GM21786 (cell line): Measurements from ENCODE around the gene TCF19.
A peak's percentile ranks its signal among the peaks of the same experiment; 100 is the strongest.
"Not testable (repeated sequence)": the region's sequence is repeated elsewhere in the genome, so short reads cannot be mapped to it uniquely, and the experiment has no call there.

Source experiments
- ATAC-seq: cut with Tn5 transposase; IDR thresholded peaks from one replicate; pipeline ENCODE4 v1.9.1; 2021; ENCODE audit not compliant: unreplicated experiment

The TCF19 gene

DNA sequence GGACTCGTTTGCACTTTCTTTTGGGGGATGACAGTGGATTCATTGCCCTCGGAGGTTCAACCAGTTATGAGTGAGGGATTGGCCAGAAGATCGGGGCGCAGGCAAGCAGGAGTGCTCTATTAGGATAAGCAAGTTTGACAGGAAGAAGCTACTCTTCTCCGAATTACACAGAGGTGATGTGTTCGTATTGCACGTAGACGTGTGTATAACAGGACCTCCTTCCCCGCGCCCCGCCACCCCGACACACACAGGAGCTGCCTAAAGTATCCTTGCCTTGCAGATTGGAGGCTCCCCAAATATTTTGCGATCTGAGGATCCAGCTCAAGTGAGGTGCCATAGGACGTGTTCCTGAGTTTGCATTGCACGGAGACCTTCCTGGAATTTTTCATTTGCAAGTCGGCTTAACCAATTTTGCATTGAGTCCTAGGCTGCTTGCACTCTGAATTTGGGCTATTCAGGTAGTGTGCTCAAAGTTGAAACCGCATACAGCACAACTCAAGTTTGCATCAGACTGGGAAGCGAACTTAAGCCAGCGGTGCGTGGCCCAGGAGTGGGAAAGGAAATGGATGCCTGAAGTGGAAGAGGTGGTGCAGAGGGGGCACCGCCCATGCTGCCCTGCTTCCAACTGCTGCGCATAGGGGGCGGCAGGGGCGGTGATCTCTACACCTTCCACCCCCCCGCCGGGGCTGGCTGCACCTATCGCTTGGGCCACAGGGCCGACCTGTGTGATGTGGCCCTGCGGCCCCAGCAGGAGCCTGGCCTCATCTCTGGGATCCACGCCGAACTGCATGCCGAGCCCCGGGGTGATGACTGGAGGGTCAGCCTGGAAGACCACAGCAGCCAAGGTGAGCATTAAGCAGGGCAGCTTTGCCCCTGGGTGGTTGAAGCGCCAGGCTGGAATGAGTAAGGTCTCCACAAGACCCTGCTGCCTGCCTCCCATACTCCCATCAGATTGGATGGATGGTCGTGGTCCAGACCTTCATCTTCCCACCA, 770 bp downstream of the TCF19 start:
- ATAC-seq = no peak

- ATAC-seq = no peak
Measured at GRCh38 chr6:31161216-31162126, 3.1 kb downstream of the TCF19 start.

GRCh38 chr6:31162463-31163165, 4.2 kb downstream of the TCF19 start:
- ATAC-seq = no peak

- ATAC-seq = no peak
Measured at GRCh38 chr6:31163922-31164321, 5.5 kb downstream of the TCF19 start.

- peak; percentile 5 for ATAC-seq
Measured at GRCh38 chr6:31164475-31165063, 6.2 kb downstream of the TCF19 start.

GRCh38 chr6:31165064-31165832, 6.9 kb downstream of the TCF19 start:
- ATAC-seq = peak; percentile 82

DNA sequence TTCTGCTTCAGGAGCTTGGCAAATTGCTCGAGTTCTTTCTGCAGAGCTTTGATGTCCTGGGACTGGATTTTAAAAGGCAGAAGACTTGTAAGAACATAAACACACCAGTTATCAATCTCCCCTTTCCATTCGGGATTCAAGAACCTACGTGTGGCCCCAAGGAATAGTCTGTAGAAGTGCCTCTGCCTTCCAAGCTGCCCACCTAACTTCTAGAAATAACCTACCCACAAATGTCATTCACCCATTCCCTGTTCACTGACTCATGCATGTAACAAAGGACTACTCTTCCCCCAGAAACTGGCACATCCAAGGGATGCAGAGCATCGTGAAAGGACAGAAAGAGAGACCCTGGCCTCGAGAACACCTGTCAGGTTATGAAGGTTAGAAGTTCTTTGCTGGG, 7.6 kb downstream of the TCF19 start:
- no peak for ATAC-seq

GRCh38 chr6:31168606-31169005, 10.2 kb downstream of the TCF19 start:
- no peak for ATAC-seq

DNA sequence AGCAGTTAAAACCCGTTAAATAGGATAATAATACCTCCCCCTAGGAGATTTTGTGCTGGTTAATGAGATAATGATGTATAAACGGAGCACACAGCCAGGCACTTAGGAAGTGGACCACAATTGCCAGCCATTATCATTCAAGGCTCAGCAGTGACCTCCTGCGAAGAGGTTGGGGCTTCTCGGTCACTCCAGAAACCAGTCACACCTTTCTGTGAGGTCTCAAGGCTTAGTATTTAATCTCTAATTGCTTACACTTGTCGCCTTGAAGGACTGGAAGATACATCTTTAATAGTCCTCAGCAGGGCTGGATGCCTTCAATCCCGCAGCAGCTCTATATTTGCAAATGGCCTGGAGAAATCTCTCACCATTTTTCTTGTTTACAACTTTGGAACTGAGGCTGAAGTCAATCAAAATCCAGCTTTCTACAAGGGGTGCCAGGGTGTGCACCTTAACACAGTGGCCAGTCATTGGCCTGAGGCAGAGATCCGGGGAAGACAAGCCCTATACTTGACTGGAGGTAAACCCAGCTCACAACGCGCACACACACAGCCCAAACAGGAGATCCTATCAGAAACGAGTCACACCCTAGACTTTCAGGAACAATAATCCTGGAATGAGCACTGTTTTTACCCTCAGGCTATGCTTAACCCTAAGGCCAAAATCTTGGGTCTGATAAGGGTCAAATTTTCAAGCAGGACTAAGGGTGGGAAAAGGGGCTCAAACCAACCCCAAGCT, 10.9 kb downstream of the TCF19 start:
- ATAC-seq = no peak

- ATAC-seq = not testable (repeated sequence)
Measured at GRCh38 chr6:31169858-31170599, 11.6 kb downstream of the TCF19 start.

- ATAC-seq = no peak
Measured at GRCh38 chr6:31170600-31170881, 12.2 kb downstream of the TCF19 start, which contains the start of gene POU5F1. POU5F1 (minus strand) TSS chr6:31170682; CDS start chr6:31170620, 62 bp downstream.

GRCh38 chr6:31170987-31171671, 12.7 kb downstream of the TCF19 start:
- ATAC-seq = no peak

GRCh38 chr6:31171931-31172905, 13.8 kb downstream of the TCF19 start:
- ATAC-seq = no peak

DNA sequence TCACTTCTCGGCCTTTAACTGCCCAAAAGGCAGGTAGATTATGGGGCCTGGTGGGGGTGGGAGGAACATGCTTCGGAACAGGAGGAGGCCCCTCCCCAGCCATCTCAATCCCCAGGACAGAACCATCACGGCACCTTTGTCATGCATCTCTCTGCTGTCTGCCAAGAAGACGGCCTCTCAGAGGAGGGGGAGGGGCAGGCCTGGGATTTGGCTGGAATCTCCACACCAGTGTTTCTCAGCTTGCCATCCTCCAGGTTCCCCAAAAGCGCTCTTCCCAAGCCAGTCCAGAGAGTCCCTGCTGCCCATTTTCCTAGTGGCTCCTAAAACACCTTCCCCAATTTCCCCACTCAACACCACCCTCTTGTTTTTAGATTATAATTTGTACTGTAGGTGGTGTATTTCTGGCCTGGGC, 14.6 kb downstream of the TCF19 start:
- ATAC-seq = no peak

- ATAC-seq = no peak
Measured at GRCh38 chr6:31173406-31173805, 15.0 kb downstream of the TCF19 start.

DNA sequence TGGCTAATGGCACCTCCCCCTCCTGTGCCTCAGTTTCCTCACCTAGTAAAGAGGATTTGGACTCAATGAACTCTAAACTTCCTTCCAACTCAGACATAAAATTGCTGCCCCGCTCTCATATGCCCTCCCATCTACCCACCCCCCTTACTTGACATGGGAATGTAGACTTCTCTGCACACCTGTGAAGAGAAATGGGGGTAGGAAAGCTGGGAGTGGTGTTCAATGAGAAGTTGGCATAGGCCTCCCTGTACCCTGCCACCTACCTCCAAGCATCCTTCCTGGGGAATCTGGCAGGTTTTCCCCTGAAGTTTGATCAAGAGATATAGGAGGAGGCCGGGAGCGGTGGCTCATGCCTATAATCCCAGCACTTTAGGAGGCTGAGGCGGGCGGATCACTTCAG, 16.0 kb downstream of the TCF19 start:
- no peak for ATAC-seq

DNA sequence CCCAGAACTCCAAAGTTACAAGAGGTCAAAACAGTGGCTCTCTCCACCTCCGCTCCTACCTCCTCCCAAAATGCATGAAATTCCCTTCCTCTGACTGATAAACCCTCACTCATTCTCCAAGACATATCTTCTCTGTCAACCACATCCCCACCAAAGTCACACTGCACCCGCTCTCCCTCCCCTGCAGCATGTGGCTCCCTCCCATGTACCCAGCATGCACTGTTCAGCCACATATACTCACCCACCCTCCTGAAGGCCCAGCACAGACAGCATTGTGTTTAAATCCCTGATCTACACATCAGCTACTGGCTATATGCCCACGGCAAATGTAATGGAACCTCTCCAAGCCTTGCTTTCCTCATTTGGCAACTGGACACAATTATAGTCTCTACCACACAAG, 17.6 kb downstream of the TCF19 start:
- ATAC-seq = no peak
